Skeletal muscle tissue (tissue), 4 donors: ENCODE measurements around the gene DSCAM. TPM values are rescaled to one million over a fixed set of nuclear protein-coding genes. Genes with fewer than 3 reads are reported as not detected.

Source experiments
- H3K27ac ChIP-seq: one replicate; pipeline ENCODE4 v1.7.0; 2013; ENCODE audit warnings: mild to moderate bottlenecking, low read depth, low read length, inconsistent platforms
- H3K27me3 ChIP-seq, 3 donors: one replicate each; pipeline ENCODE4 v1.7.0; 2013; ENCODE audit warnings: low read length in 3 of 3; ENCODE audit not compliant: control insufficient read depth in 3 of 3, insufficient read depth in 3 of 3
- H3K36me3 ChIP-seq, 3 donors: one replicate each; pipeline ENCODE4 v1.7.0; 2013; ENCODE audit warnings: low read length in 3 of 3; ENCODE audit not compliant: control insufficient read depth in 3 of 3, insufficient read depth in 3 of 3
- H3K4me1 ChIP-seq, 3 donors: one replicate each; pipeline ENCODE4 v1.7.0; 2013; ENCODE audit warnings: low read length in 3 of 3, mild to moderate bottlenecking in 3 of 3; ENCODE audit not compliant: control insufficient read depth in 3 of 3, insufficient read depth in 3 of 3
- H3K4me3 ChIP-seq, 3 donors: one replicate each; pipeline ENCODE4 v1.7.0; 2013; ENCODE audit warnings: low read length in 3 of 3
- H3K9ac ChIP-seq, 3 donors: one replicate each; pipeline ENCODE4 v1.7.0; 2013; ENCODE audit warnings: low read length in 3 of 3, mild to moderate bottlenecking in 3 of 3, moderate library complexity in 2 of 3, low read depth in 1 of 3
- H3K9me3 ChIP-seq, 3 donors: one replicate each; pipeline ENCODE4 v1.7.0; 2013; ENCODE audit warnings: low read length in 3 of 3; ENCODE audit not compliant: control insufficient read depth in 3 of 3
- total RNA-seq: library from RNA; depleted of rRNA; stranded (reverse); fragments of >200 nt; gene quantifications from one replicate; pipeline ENCODE4 v1.2.3, GENCODE V29; 2014
- donor health status: Osteomylitis.

Gene DSCAM
- total RNA-seq, 1 donor from 2014 or later: 0.52 TPM

DNA sequence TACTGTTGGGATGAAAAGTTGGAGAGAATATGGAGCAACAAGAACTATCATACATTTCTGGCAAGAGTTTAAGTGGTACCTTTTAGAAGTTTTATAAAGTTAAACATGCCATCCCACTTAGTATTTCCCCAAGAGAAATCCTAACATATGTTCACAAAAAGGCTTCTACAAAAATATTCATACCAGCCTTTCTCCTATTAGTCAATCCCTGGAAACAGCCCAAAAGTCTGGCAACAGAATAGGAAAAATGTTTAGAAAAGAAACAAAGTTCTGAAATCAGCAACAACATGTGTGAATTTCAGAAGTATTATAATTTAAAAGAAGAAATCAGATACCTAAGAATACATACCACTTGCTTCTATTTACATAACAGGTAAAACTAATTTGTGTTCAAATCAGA lies 271.0 kb downstream of the DSCAM start:
- H3K4me1 ChIP-seq: no peaks in the 10 kb centered on the region
- no peak overlapping the region for H3K9ac ChIP-seq
- H3K36me3 ChIP-seq: no peaks in the 10 kb centered on the region
- no peak overlapping the region for H3K27ac ChIP-seq
- no peaks in the 10 kb centered on the region for H3K27me3 ChIP-seq
- peaks cover 0 to 2% (median 0%) of the 10 kb centered on the region in 3 donors for H3K9me3 ChIP-seq
- no peak overlapping the region for H3K4me3 ChIP-seq

DNA sequence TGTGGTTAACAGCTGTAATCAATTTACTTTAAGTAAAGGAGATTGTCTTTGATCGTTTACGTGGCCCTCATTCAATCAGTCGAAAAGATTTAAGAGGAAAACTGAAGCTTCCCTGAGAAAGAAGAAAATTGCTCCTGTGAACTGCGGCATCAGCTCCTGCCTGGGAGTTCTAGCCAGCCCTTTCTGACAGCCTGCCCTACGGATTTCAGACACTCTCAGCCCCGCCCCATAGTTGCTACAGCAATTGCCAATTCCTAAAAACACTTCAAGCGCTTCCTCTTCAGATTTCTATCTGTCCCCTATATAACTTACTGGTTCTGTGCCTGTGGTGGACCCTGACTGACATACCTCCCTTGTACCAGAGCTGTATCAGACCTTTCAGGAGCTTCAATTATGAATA lies 277.6 kb downstream of the DSCAM start:
- H3K9me3 ChIP-seq: peaks cover 0 to 4% (median 0%) of the 10 kb centered on the region in 3 donors
- no peaks in the 10 kb centered on the region for H3K27me3 ChIP-seq
- H3K9ac ChIP-seq: no peak overlapping the region
- no peaks in the 10 kb centered on the region for H3K4me1 ChIP-seq
- no peaks in the 10 kb centered on the region for H3K36me3 ChIP-seq
- no peak overlapping the region for H3K27ac ChIP-seq
- no peak overlapping the region for H3K4me3 ChIP-seq

DNA sequence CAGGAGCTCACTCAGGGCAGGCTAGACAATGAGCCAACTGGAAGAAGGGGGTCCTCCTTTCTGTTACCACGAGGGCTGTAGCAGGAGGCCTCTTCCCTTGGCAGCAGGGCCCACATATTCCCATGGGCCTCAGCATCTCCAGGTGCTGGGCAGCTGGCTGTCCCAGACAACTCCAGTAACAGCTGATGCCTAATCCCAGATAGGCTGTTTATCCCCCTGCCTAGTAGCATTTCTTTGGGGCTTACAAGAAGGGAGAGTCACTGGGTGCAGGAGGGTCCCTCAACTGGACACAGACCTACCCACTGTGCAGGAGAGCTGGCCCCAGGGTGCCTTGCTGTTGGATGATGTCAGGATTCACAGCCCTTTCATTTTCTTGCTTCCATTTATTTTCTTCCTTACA lies 278.2 kb downstream of the DSCAM start:
- Histone ChIP-seq H3K27ac (no peak overlapping the region), H3K9me3 (peaks cover 0 to 4% (median 0%) of the 10 kb centered on the region in 3 donors), H3K36me3 (no peaks in the 10 kb centered on the region), H3K9ac (no peak overlapping the region), H3K4me3 (no peak overlapping the region), H3K27me3 (no peaks in the 10 kb centered on the region), H3K4me1 (no peaks in the 10 kb centered on the region)

DNA sequence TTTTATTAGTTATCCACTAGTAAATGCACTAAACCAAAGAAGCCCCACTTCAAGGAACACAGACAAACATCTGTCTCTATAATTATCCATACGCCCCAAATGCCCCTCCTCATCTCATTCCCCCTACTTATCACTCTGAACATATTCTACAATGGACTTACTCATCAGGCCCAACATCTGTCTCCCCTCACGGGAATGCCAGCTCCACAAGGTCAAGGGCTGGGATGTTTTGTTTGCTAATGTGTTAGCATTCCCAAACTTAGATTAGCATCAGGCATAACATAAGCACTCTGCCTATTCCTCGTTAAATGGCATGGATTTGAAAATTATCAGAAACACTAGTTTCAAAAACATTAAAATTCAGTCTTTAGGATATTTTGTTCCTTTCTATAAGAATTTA lies 279.5 kb downstream of the DSCAM start:
- H3K9me3 ChIP-seq: peaks cover 0 to 4% (median 0%) of the 10 kb centered on the region in 3 donors
- H3K27me3 ChIP-seq: no peaks in the 10 kb centered on the region
- no peak overlapping the region for H3K4me3 ChIP-seq
- H3K4me1 ChIP-seq: no peaks in the 10 kb centered on the region
- H3K27ac ChIP-seq: no peak overlapping the region
- H3K9ac ChIP-seq: no peak overlapping the region
- H3K36me3 ChIP-seq: no peaks in the 10 kb centered on the region

DNA sequence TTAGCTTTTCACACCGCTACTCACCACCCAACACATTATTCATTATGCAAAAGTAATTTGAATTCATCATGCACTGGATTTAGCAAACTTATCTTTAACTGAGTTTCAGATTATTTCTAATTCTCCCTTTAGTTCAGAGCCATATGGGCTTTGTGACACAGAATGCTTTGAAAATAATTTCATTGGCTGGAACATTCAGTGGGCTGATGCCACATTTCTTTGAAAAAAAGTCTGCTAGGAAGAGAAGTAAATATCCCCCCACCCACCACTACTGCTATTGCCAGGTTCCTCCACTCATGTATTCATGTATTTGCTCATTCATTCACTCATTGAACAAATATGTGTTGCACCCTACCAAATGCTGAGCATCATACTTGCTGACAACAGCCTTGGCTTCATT lies 280.5 kb downstream of the DSCAM start:
- Histone ChIP-seq H3K36me3 (no peaks in the 10 kb centered on the region), H3K27me3 (no peaks in the 10 kb centered on the region), H3K9me3 (peaks cover 0 to 4% (median 0%) of the 10 kb centered on the region in 3 donors)

DNA sequence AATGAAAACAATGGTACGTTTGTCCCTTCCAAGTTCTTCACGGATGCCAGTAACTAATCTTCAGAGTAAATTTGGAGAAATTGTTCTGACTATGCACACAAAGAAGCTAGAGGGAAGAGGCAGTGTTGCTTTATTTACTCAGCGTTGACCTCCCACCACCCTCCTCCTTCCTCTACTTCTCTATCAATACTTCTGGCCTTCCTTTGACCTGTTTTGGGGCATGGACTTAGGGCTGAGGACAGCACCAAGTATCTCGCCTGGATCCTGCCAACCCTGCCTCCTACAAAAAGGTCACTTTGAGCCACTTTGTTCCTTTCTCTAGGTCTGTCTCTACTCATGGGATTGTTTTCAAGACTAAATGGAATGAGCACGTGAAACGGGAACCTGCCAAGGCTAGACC lies 282.6 kb downstream of the DSCAM start:
- H3K36me3 ChIP-seq: no peaks in the 10 kb centered on the region
- H3K4me1 ChIP-seq: no peaks in the 10 kb centered on the region
- H3K9me3 ChIP-seq: peaks cover 0 to 4% (median 0%) of the 10 kb centered on the region in 3 donors
- H3K27ac ChIP-seq: no peak overlapping the region
- no peak overlapping the region for H3K4me3 ChIP-seq
- H3K9ac ChIP-seq: no peak overlapping the region
- no peaks in the 10 kb centered on the region for H3K27me3 ChIP-seq

More for the DNA sequence above, 280.5 kb downstream of the DSCAM start:
- Histone ChIP-seq H3K9ac (no peak overlapping the region), H3K27ac (no peak overlapping the region), H3K4me1 (no peaks in the 10 kb centered on the region), H3K4me3 (no peak overlapping the region)

DNA sequence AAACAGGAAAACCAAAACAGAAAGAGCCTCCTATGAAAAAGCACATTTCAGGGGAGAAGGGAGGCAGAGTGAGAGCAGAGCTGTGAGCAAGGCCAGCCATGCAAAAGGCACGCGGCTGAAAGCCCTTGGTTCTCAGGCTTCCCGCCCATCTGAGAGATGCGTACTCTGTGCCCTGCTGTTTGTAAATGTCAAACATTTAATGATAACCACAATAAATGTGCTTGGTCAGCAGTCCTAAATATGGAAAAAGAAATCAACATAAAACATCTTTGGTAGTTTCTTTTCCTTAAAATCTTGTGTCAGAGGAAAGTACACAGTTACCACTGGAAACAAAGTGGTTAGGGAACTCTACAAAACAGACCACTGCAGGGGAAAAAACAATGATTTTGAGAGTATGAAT lies 283.1 kb downstream of the DSCAM start:
- no peak overlapping the region for H3K9ac ChIP-seq
- no peaks in the 10 kb centered on the region for H3K27me3 ChIP-seq
- no peak overlapping the region for H3K27ac ChIP-seq
- H3K4me3 ChIP-seq: no peak overlapping the region
- H3K36me3 ChIP-seq: no peaks in the 10 kb centered on the region
- no peaks in the 10 kb centered on the region for H3K4me1 ChIP-seq
- peaks cover 0 to 4% (median 0%) of the 10 kb centered on the region in 3 donors for H3K9me3 ChIP-seq

DNA sequence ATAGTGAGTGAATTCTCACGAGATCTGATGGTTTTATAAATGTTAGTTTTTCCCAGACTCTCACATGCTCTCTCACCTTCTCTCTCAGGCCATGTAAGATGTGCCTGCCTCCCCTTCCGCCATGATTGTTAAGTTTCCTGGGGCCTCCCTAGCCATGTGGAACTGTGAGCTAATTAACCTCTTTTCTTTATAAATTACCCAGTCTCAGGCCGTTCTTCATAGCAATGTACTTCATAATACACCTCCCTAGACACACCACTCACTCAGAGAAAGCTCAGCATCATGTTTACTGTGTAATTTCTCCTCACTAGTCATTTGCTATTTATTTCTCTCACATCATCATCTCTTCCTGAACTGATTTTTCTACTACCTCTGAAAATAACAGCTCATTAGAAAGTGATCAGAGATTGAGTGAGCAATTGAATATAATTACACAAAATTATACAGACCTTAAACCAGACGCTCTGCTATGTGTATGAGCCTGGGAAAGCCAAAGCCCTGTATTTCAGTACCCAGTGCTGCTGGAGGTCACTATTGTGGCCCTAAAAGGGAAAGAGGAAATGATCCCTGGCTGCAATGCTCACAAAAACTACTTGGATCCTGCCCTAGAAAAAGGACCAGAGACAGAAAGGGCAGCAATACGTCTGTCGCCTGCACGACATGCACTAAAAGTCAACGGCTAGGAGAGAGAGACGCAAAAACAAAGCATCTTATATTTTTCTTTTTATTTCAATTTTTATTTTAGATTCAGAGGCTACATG lies 284.5 kb downstream of the DSCAM start:
- H3K36me3 ChIP-seq: no peaks in the 10 kb centered on the region
- no peaks in the 10 kb centered on the region for H3K27me3 ChIP-seq
- H3K9me3 ChIP-seq: peaks cover 0 to 4% (median 0%) of the 10 kb centered on the region in 3 donors

DNA sequence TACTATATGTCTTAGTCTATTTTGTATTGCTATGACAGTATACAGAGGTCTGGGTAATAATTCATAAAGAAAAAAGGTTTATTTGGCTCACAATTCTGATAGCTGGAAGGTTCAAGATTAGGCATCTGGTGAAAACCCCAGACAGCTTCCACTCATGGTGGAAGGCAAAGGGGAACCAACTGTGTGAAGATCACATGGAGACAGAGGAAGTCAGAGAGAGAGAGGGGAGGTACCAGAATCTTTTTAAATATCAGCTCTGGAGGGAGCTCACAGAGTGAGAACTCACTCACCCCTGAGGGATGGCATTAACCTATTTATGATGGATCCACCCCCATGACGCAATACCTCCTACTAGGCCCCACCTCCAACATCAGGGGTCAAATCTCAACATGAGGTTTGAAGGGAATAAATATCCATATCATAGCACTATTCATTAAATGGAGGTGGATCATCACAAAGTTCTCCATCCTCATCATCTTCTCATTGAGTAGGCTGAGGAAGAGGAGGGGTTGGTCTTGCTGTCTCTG lies 290.5 kb downstream of the DSCAM start:
- Histone ChIP-seq H3K4me1 (no peaks in the 10 kb centered on the region), H3K4me3 (no peak overlapping the region), H3K9me3 (no peaks in the 10 kb centered on the region), H3K27me3 (no peaks in the 10 kb centered on the region), H3K9ac (no peak overlapping the region), H3K27ac (no peak overlapping the region), H3K36me3 (no peaks in the 10 kb centered on the region)

More for the DNA sequence above, 284.5 kb downstream of the DSCAM start:
- Histone ChIP-seq H3K9ac (no peak overlapping the region), H3K4me3 (no peak overlapping the region), H3K27ac (no peak overlapping the region), H3K4me1 (no peaks in the 10 kb centered on the region)

DNA sequence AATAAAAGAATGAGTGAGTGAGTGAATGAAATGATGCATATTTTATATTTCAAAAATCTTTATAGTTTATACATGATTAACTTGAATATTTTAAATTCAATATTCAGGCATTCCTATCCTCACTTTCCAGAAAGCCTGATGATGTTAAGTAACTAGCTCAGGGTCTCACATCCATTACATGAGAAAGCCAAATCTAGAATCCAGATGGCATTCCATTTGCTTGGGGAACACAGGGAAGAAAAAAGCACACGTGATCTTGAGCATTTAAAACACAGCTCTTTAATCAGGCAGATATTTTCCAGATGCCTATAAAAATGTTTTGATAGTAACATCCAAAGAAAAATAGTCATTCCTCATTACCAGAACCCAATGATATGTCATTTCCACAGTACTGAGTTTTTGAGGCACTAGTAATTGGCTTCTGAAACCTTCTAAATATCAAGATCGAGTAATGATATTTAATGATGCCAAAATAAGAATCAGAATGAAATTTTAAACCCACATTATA lies 291.9 kb downstream of the DSCAM start:
- H3K9me3 ChIP-seq: no peaks in the 10 kb centered on the region
- no peak overlapping the region for H3K27ac ChIP-seq
- no peaks in the 10 kb centered on the region for H3K27me3 ChIP-seq
- H3K4me1 ChIP-seq: no peaks in the 10 kb centered on the region
- no peak overlapping the region for H3K9ac ChIP-seq
- no peaks in the 10 kb centered on the region for H3K36me3 ChIP-seq
- no peak overlapping the region for H3K4me3 ChIP-seq
